Glomerular endothelial cell (primary cell): ENCODE data around the gene ELOB. TPM values are rescaled to one million over a fixed set of nuclear protein-coding genes. Genes with fewer than 3 reads are reported as not detected.
"Not testable (repeated sequence)": the region's sequence is repeated elsewhere in the genome, so short reads cannot be mapped to it uniquely, and the experiment has no call there.

Experiments used
- DNase-seq: peaks from one replicate; pipeline ENCODE4 v3.0.0-alpha.2; 2011; ENCODE audit warnings: low read depth, low spot score; ENCODE audit errors: extremely low read depth
- total RNA-seq: library from RNA; depleted of rRNA; stranded (reverse); fragments of >200 nt; gene quantifications from 2 replicates; pipeline ENCODE4 v1.2.3, GENCODE V29; 2015

The ELOB gene
- total RNA-seq, 1 donor from 2014 or later, result 338 TPM

- DNase-seq, result no peak
Measured at GRCh38 chr16:2724816-2725348, 52.2 kb downstream of the ELOB start.

- no peak for DNase-seq
Measured at GRCh38 chr16:2724088-2724676, 52.9 kb downstream of the ELOB start.

GRCh38 chr16:2721634-2722173 is 55.4 kb downstream of the ELOB start:
- DNase-seq, result not testable (repeated sequence)

Other genes with a start within 250 kb of the ELOB start
- gene CEMP1, start 245.9 kb downstream of the ELOB start, total RNA-seq, result not detected in 2 replicates
- gene PDPK1, start 239.3 kb downstream of the ELOB start, total RNA-seq, result 21.0 and 32.0 TPM in 2 replicates
- 40.2 and 66.9 TPM in 2 replicates for gene KCTD5, start 94.8 kb downstream of the ELOB start, total RNA-seq
- gene PRSS27, start 57.1 kb downstream of the ELOB start, total RNA-seq, result 0.05 and 1.1 TPM in 2 replicates
- 117 and 239 TPM in 2 replicates for gene SRRM2, start 24.6 kb downstream of the ELOB start, total RNA-seq
- gene PRSS33, start 10.3 kb upstream of the ELOB start, total RNA-seq, result not detected in 2 replicates
- gene PRSS41, start 21.2 kb upstream of the ELOB start, total RNA-seq, result not detected in 2 replicates
- not detected in 2 replicates for gene PRSS21, start 40.0 kb upstream of the ELOB start, total RNA-seq
- 0.99 TPM in 1 of 2 replicates, not detected in the other for gene ZG16B, start 53.0 kb upstream of the ELOB start, total RNA-seq
- gene PRSS22, start 80.9 kb upstream of the ELOB start, total RNA-seq, result 0.44 TPM in 1 of 2 replicates, not detected in the other
- gene FLYWCH2, start 105.9 kb upstream of the ELOB start, total RNA-seq, result 81.6 and 96.0 TPM in 2 replicates
- 49.2 and 56.5 TPM in 2 replicates for gene FLYWCH1, start 134.7 kb upstream of the ELOB start, total RNA-seq
- 0.15 TPM in 1 of 2 replicates, not detected in the other for gene KREMEN2, start 187.0 kb upstream of the ELOB start, total RNA-seq
- 10.7 and 14.9 TPM in 2 replicates for gene PAQR4, start 192.1 kb upstream of the ELOB start, total RNA-seq
- gene PKMYT1, start 203.2 kb upstream of the ELOB start, total RNA-seq, result 9.0 and 12.9 TPM in 2 replicates
- not detected in 2 replicates for gene CLDN9, start 235.6 kb upstream of the ELOB start, total RNA-seq
- 0.12 and 12.9 TPM in 2 replicates for gene CLDN6, start 240.9 kb upstream of the ELOB start, total RNA-seq
- 202 and 204 TPM in 2 replicates for gene TNFRSF12A, start 243.1 kb upstream of the ELOB start, total RNA-seq
- 24.7 and 32.6 TPM in 2 replicates for gene HCFC1R1, start 246.7 kb upstream of the ELOB start, total RNA-seq
- gene THOC6, start 246.8 kb upstream of the ELOB start, total RNA-seq, result 20.7 and 28.9 TPM in 2 replicates